Measurements from ENCODE around the gene FEV.

FEV gene

GRCh38 chr2:218985021-218985324 is at the start of gene FEV:
Gene FEV, minus strand, starts transcription at chr2:218985184. Its CDS starts 109 bp downstream, at chr2:218985075.
- no peak for DNase-seq

- DNase-seq: no peak
Observed at GRCh38 chr2:219032051-219032745, 47.2 kb upstream of the FEV start.

- DNase-seq: no peak
Observed at GRCh38 chr2:219031005-219031738, 46.2 kb upstream of the FEV start.

GRCh38 chr2:219030177-219030940 is 45.4 kb upstream of the FEV start:
- DNase-seq: no peak

GRCh38 chr2:219029829-219030165 is 44.8 kb upstream of the FEV start:
- DNase-seq: peak; percentile 60

GRCh38 chr2:219028996-219029828 is 44.2 kb upstream of the FEV start:
- no peak for DNase-seq

GRCh38 chr2:219028141-219028540 is 43.2 kb upstream of the FEV start:
- no peak for DNase-seq

GRCh38 chr2:219027511-219028055 is 42.6 kb upstream of the FEV start:
- DNase-seq: no peak

- no peak for DNase-seq
Observed at GRCh38 chr2:219026946-219027345, 42.0 kb upstream of the FEV start.

- DNase-seq: no peak
Observed at GRCh38 chr2:219025637-219026585, 40.9 kb upstream of the FEV start.

GRCh38 chr2:219024059-219024458 is 39.1 kb upstream of the FEV start:
- DNase-seq: no peak

GRCh38 chr2:219023045-219023605 is 38.1 kb upstream of the FEV start:
- no peak for DNase-seq

- no peak for DNase-seq
Observed at GRCh38 chr2:219022616-219023015, 37.6 kb upstream of the FEV start.

GRCh38 chr2:219022041-219022440 is 37.1 kb upstream of the FEV start:
- no peak for DNase-seq

GRCh38 chr2:219021591-219021990 is 36.6 kb upstream of the FEV start:
- DNase-seq: no peak

GRCh38 chr2:219020604-219021365 is 35.8 kb upstream of the FEV start:
- no peak for DNase-seq

GRCh38 chr2:219019436-219019835 is 34.5 kb upstream of the FEV start:
- no peak for DNase-seq

GRCh38 chr2:219018726-219019125 is 33.7 kb upstream of the FEV start:
- DNase-seq: no peak

GRCh38 chr2:219018286-219018685 is 33.3 kb upstream of the FEV start:
- no peak for DNase-seq

GRCh38 chr2:219017201-219017931 is 32.4 kb upstream of the FEV start:
- no peak for DNase-seq

All from activated CD4-positive, alpha-beta T cell treated with anti-CD3 and anti-CD28 coated beads for 1 hour (primary cell).